ENCODE measurements around the gene CISD3. TPM values are rescaled to one million over a fixed set of nuclear protein-coding genes. Genes with fewer than 3 reads are reported as not detected.
A peak's percentile ranks its signal among the peaks of the same experiment; 100 is the strongest.

Gene CISD3
- total RNA-seq, 1 donor from 2014 or later, result 27.6 TPM

DNA sequence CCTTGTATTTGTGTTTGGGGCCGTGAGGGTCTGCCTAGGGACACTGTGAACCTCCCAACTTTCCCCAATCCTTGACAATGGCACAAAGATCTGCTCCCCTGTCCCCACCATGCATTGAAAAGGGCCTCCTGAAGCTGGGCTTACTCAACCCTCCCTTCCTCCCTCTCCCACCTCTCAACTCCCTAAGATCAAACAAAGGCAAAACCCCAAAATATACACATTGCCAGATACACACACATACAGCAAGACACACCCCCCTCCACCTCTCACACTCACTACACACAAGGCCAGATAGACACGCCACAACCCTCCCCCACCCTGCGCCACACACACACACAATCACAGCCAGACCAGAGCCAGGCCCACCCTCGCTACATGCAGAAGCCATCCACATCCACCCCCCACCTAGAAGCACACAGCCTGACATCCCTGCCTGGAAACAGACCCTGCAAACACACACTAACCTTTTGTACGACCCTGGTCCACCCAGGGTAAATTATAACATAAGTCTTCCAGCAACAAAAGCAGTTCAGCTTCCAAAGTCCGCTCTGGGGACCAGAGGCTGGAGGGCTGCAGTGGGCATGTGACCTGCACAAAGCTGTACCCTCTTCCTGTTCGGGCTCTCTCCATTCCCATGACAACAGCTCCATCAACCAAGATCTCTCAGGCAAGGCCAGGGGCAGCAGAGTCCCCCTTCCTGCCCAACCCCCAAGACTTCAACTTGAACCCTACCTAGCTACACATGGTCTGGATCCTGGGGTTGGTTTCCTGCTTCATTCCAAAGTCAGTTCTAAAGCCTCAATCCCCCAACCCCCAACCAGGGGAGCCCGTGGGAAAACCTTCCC is 16.1 kb downstream of the CISD3 start:
- H3K4me3 ChIP-seq, result peak overlapping the region; percentile 83 to 93
- TF ChIP-seq, protein P1, sequence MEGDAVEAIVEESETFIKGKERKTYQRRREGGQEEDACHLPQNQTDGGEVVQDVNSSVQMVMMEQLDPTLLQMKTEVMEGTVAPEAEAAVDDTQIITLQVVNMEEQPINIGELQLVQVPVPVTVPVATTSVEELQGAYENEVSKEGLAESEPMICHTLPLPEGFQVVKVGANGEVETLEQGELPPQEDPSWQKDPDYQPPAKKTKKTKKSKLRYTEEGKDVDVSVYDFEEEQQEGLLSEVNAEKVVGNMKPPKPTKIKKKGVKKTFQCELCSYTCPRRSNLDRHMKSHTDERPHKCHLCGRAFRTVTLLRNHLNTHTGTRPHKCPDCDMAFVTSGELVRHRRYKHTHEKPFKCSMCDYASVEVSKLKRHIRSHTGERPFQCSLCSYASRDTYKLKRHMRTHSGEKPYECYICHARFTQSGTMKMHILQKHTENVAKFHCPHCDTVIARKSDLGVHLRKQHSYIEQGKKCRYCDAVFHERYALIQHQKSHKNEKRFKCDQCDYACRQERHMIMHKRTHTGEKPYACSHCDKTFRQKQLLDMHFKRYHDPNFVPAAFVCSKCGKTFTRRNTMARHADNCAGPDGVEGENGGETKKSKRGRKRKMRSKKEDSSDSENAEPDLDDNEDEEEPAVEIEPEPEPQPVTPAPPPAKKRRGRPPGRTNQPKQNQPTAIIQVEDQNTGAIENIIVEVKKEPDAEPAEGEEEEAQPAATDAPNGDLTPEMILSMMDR (IDR thresholded peaks at IDR 0.05), result no peak
- peaks cover 3 to 43% of the 10 kb centered on the region in 2 donors for H3K4me1 ChIP-seq
- H3K36me3 ChIP-seq, result no peaks in the 10 kb centered on the region
- intact Hi-C loops (cut with DNase I), result loop anchor here (5.0 kb wide), 1 partner anchor 69 kb away; no protein-coding TSS in a partner anchor
- no peaks in the 10 kb centered on the region for H3K27me3 ChIP-seq
- peak in 1 of 2 donors; percentile 50 for DNase-seq (ENCODE audit: low spot score in 2 of 2)
- H3K27ac ChIP-seq, result peak overlapping the region; percentile 75 to 88
- no peaks in the 10 kb centered on the region for H3K9me3 ChIP-seq

GRCh38 chr17:38746849-38747462 is 16.8 kb downstream of the CISD3 start:
- TF ChIP-seq, protein P1 (IDR thresholded peaks at IDR 0.05), result no peak
- intact Hi-C loops (cut with DNase I), result loop anchor here (5.0 kb wide), 1 partner anchor 70 kb away; no protein-coding TSS in a partner anchor
- peak overlapping the region; percentile 83 to 93 for H3K4me3 ChIP-seq
- H3K27ac ChIP-seq, result peak overlapping the region; percentile 75 to 88
- peak in 1 of 2 donors; percentile 62 for DNase-seq (ENCODE audit: low spot score in 2 of 2)
- no peaks in the 10 kb centered on the region for H3K36me3 ChIP-seq
- no peaks in the 10 kb centered on the region for H3K27me3 ChIP-seq
- H3K4me1 ChIP-seq, result peaks cover 3 to 42% of the 10 kb centered on the region in 2 donors
- no peaks in the 10 kb centered on the region for H3K9me3 ChIP-seq

DNA sequence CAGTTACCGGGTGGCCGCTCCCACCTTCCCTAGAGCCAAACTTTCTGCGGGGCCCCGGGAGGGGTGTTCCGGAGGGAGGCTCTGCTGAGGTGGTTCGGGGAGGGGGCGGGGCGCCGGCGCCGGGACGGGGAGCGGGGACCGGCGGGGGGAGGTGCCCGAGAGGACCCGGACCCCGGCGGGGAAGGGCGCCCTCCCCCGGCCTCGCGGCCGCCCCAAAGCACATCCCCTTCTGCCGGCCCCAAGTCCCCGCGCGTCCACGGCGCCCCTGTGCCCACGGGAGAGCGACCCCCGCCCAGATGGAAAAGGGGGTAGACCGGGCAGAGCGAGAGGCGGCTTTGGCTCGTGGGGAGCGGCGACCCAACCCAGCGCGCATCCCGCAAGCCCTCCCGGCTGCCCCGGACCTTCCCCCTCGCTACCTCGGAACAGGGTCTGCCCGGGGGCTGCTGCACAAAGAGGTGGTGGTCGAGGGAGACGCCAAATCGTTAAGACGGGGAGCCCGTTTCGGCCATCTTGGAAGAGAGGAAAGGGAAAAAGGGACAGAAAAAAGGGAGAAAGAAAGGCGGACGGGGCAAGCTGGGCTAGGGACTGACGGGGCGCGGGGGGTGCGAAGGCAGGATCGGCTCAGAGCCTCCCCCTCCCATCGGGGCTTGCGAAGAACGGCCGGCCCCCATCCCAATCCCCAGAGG is 17.5 kb downstream of the CISD3 start:
- TF ChIP-seq, protein P1 (IDR thresholded peaks at IDR 0.05), result peak in 1 of 3 experiments; percentile 22
- Histone ChIP-seq H3K4me1 (peaks cover 3 to 36% of the 10 kb centered on the region in 2 donors), H3K27ac (peak overlapping the region; percentile 75 to 88), H3K27me3 (no peaks in the 10 kb centered on the region), H3K9me3 (no peaks in the 10 kb centered on the region), H3K36me3 (no peaks in the 10 kb centered on the region), H3K4me3 (peak overlapping the region; percentile 83 to 93)
- DNase-seq (ENCODE audit: low spot score in 2 of 2), result no peak
- intact Hi-C loops (cut with DNase I), result loop anchor here (1.0 to 5.0 kb wide), 2 partner anchors 17 to 70 kb away; partner anchors contain the start of gene CISD3

DNA sequence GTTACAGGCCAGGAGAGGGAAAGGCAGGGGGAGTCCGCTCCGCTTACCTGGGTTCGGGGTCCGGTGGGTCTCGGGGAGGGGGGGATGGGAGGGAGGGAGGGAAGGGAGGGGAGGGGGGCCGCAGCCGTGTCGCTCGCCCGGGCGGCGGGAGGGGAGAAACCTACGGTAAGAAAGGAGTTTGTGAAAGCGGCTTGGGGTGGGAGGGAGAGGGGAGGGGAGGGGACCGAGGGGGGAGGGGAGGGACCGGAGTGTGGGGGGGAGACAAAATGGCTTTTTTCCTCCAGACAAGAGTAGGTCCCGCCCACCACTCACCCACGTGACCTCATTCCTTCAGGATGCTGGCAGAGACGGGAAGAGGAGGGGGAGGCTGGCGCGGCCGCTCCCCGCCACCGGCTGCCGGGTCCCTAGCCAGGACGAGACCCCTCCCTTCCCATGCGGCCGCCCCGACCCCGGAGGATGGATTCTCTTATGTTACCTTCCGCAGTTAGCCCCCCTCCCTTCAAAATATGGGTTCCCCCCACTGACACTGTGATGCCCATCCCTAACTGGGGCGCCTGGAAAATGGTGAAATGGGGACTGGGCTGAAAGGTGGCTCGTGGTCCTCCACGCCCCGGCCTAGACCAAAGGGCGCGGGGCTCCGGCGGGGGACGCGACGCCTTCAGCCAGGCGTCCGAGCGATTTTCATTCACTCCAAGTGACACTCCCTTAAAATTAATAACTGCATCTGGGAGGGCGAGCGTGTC is 18.2 kb downstream of the CISD3 start, which contains the start of gene PCGF2:
Gene PCGF2 (minus strand): TSS at position 188 of the 743 bp plus-strand sequence. CDS start 7,934 bp downstream, outside the sequence.
- peak; percentile 58 to 96 for DNase-seq (ENCODE audit: low spot score in 2 of 2)

More for the DNA sequence above, 18.2 kb downstream of the CISD3 start, which contains the start of gene PCGF2:
- Histone ChIP-seq H3K27ac (peak within 1 kb of the TSS; percentile 88 to 89), H3K9me3 (no peaks in the 10 kb centered on the region), H3K4me1 (peaks cover 3 to 33% of the 10 kb centered on the region in 2 donors), H3K4me3 (peak within 1 kb of the TSS; percentile 83 to 93), H3K36me3 (no peaks in the 10 kb centered on the region), H3K27me3 (no peaks in the 10 kb centered on the region)
- intact Hi-C loops (cut with DNase I), result loop anchor here (1.0 to 5.0 kb wide), 2 partner anchors 18 to 71 kb away; partner anchors contain the start of gene CISD3
- TF ChIP-seq, protein P1 (IDR thresholded peaks at IDR 0.05), result no peak
